ENCODE results near the gene RNF133. TPM values are rescaled to one million over a fixed set of nuclear protein-coding genes. Genes with fewer than 3 reads are reported as not detected.
A peak's percentile ranks its signal among the peaks of the same experiment; 100 is the strongest.

RNF133 gene
- total and polyA plus RNA-seq, 10 of the 15 experiments (the other 5 are each of a cell fraction or from before 2014, with no cell fraction given), result 0.05 TPM; not detected in 9

GRCh38 chr7:122736183-122736582 lies 37.3 kb upstream of the RNF133 start:
- WGBS (ENCODE audit: insufficient coverage, insufficient replicate concordance, low lambda C conversion rate, missing lambda C conversion rate), result 90% methylated on average over 1 of the region's 1 CpG
- no peak for FAIRE-seq
- RAD21 ChIA-PET (ENCODE audit: unreplicated experiment), result interaction anchor here (0.7 to 1.9 kb wide), 13 partner anchors 9 to 631 kb away, joined by 3 to 12 read pairs (median 4); no protein-coding TSS in a partner anchor
- in situ Hi-C loops (cut with MboI) (no loop called here), intact Hi-C loops (cut with micrococcal nuclease; ENCODE audit: unreplicated experiment) (no loop called here)
- no peak overlapping the region for H3K4me3 ChIP-seq
- H3K36me3 ChIP-seq (ENCODE audit: control insufficient read depth in 2 of 2, insufficient read depth in 2 of 2, low read length in 1 of 2), result no peaks in the 10 kb centered on the region
- H2AFZ ChIP-seq (ENCODE audit: control insufficient read depth, low read depth, low read length), result no peak overlapping the region
- TF ChIP-seq, protein P1, sequence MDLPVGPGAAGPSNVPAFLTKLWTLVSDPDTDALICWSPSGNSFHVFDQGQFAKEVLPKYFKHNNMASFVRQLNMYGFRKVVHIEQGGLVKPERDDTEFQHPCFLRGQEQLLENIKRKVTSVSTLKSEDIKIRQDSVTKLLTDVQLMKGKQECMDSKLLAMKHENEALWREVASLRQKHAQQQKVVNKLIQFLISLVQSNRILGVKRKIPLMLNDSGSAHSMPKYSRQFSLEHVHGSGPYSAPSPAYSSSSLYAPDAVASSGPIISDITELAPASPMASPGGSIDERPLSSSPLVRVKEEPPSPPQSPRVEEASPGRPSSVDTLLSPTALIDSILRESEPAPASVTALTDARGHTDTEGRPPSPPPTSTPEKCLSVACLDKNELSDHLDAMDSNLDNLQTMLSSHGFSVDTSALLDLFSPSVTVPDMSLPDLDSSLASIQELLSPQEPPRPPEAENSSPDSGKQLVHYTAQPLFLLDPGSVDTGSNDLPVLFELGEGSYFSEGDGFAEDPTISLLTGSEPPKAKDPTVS (IDR thresholded peaks at IDR 0.05; ENCODE audit: low read depth, low read length), result no peak
- TF ChIP-seq, protein P2, sequence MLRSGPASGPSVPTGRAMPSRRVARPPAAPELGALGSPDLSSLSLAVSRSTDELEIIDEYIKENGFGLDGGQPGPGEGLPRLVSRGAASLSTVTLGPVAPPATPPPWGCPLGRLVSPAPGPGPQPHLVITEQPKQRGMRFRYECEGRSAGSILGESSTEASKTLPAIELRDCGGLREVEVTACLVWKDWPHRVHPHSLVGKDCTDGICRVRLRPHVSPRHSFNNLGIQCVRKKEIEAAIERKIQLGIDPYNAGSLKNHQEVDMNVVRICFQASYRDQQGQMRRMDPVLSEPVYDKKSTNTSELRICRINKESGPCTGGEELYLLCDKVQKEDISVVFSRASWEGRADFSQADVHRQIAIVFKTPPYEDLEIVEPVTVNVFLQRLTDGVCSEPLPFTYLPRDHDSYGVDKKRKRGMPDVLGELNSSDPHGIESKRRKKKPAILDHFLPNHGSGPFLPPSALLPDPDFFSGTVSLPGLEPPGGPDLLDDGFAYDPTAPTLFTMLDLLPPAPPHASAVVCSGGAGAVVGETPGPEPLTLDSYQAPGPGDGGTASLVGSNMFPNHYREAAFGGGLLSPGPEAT (IDR thresholded peaks at IDR 0.05; ENCODE audit: low read depth), result 0 out of 2 replicates have a peak, but pooled peaks have one; percentile 9
- TF ChIP-seq CEBPZ (IDR thresholded peaks at IDR 0.05; ENCODE audit: low read depth, low read length) (no peak), EP300 (IDR thresholded peaks at IDR 0.05; ENCODE audit: borderline replicate concordance in 1 of 2, control insufficient read depth in 1 of 2, low read depth in 2 of 2, low read length in 2 of 2) (0 out of 4 replicates have a peak, but pooled peaks of 1 of the 2 experiments have one; percentile 5), MTA2 (IDR thresholded peaks at IDR 0.05; ENCODE audit: low read depth) (peak; percentile 43; the same call in 1 of the 2 replicates), SUPT20H (IDR thresholded peaks at IDR 0.05; ENCODE audit: borderline replicate concordance, control insufficient read depth, low read depth, low read length) (no peak), NBN (IDR thresholded peaks at IDR 0.05) (no peak), IKZF2 (IDR thresholded peaks at IDR 0.05) (peak in 1 of 2 experiments; percentile 12; a peak in 1 of 4 replicates)
- no peak overlapping the region for H3K9ac ChIP-seq (ENCODE audit: control insufficient read depth, insufficient read depth, low read length)
- POLR2A ChIA-PET, result interaction anchor here (0.9 to 1.8 kb wide), 5 partner anchors 9 to 98 kb away, joined by 3 to 6 read pairs (median 4); no protein-coding TSS in a partner anchor
- SMC1A ChIA-PET (ENCODE audit: uncharacterized antibody, unreplicated experiment), result interaction anchor here (0.7 to 8.5 kb wide), 25 partner anchors 10 to 418 kb away, joined by 3 to 85 read pairs (median 4); no protein-coding TSS in a partner anchor
- H3K27ac ChIP-seq (ENCODE audit: control insufficient read depth, insufficient read depth), result no peak overlapping the region
- no peaks in the 10 kb centered on the region for H4K20me1 ChIP-seq (ENCODE audit: control insufficient read depth, insufficient read depth)
- H3K4me2 ChIP-seq (ENCODE audit: control insufficient read depth, insufficient read depth), result no peak overlapping the region
- no TSS peak for BruUV-seq (replicated peaks)
- CTCF ChIA-PET, result interaction anchor here (0.9 to 3.6 kb wide), 8 partner anchors 9 to 203 kb away, joined by 3 to 21 read pairs (median 4); no protein-coding TSS in a partner anchor
- no peak for DNase-seq (ENCODE audit: low read depth, low spot score)
- no peaks in the 10 kb centered on the region for H3K27me3 ChIP-seq (replicated peaks in 1 of 2; ENCODE audit: control insufficient read depth in 2 of 2, insufficient read depth in 2 of 2, low read length in 1 of 2)
- no peaks in the 10 kb centered on the region for H3K79me2 ChIP-seq (ENCODE audit: control insufficient read depth, insufficient read depth, low read length)
- no peaks in the 10 kb centered on the region for H3K9me3 ChIP-seq (replicated peaks; ENCODE audit: control insufficient read depth, insufficient read depth, low read length)
- no peaks in the 10 kb centered on the region for H3K4me1 ChIP-seq (ENCODE audit: control insufficient read depth, insufficient read depth, low read length)
- peak; percentile 83 for ATAC-seq
